Endothelial cell of umbilical vein (primary cell): ENCODE measurements around the gene NUP43.

Source experiments
- EZH2 ChIP-seq: IDR thresholded peaks from 2 replicates; pipeline ENCODE4 v1.6.1; 2012; ENCODE audit warnings: borderline replicate concordance, low read depth, mild to moderate bottlenecking, moderate library complexity, low read length, inconsistent platforms; ENCODE audit not compliant: severe bottlenecking
- GATA2 ChIP-seq: IDR thresholded peaks from 2 replicates; pipeline ENCODE4 v1.7.0; 2011; ENCODE audit warnings: low read depth, mild to moderate bottlenecking, moderate library complexity, mixed read lengths, low read length; ENCODE audit not compliant: insufficient read length, insufficient read depth
- POLR2A ChIP-seq: IDR thresholded peaks from 2 replicates; pipeline ENCODE4 v1.6.1; 2012; ENCODE audit warnings: low read depth, mild to moderate bottlenecking, control low read depth, low read length
- POLR2AphosphoS5 ChIP-seq: IDR thresholded peaks from 2 replicates; pipeline ENCODE4 v1.6.1; 2012; ENCODE audit warnings: low read depth, mild to moderate bottlenecking, control low read depth, low read length, moderate library complexity; ENCODE audit not compliant: insufficient read depth
- TF ChIP-seq, protein P1 (sequence below), 2 donors: IDR thresholded peaks; 1 replicate in 1 of 2; 2 replicates in 1 of 2; pipeline ENCODE4 v1.5.1; 2011; ENCODE audit warnings: low read length in 2 of 2, mild to moderate bottlenecking in 2 of 2, moderate library complexity in 2 of 2, control low read depth in 1 of 2, inconsistent platforms in 1 of 2, low read depth in 1 of 2; ENCODE audit not compliant: insufficient read depth in 1 of 2; ENCODE audit errors: extremely low read depth in 1 of 2
- TF ChIP-seq, protein P2 (sequence below): IDR thresholded peaks from 2 replicates; pipeline ENCODE4 v1.6.1; 2011; ENCODE audit not compliant: insufficient read depth, insufficient read length

DNA sequence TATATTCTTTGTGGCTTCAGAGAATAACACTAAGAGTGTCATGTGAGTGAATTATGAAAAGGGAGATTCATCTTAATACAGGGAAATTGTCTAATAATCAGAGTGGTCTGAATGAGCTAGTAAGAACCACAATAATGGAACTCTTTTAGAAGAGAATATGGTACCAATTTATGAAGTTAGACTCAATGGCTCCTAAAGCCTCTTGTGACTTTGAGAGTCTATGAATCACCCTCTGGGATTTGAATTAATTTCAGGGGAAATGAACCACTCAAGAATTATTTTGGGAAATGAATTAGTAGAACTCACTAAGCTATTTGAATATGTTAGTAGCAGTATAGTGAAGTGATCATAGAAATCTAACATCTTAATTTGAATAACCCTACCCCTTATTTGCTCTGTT lies 17.5 kb upstream of the NUP43 start:
- TF ChIP-seq, protein P1, sequence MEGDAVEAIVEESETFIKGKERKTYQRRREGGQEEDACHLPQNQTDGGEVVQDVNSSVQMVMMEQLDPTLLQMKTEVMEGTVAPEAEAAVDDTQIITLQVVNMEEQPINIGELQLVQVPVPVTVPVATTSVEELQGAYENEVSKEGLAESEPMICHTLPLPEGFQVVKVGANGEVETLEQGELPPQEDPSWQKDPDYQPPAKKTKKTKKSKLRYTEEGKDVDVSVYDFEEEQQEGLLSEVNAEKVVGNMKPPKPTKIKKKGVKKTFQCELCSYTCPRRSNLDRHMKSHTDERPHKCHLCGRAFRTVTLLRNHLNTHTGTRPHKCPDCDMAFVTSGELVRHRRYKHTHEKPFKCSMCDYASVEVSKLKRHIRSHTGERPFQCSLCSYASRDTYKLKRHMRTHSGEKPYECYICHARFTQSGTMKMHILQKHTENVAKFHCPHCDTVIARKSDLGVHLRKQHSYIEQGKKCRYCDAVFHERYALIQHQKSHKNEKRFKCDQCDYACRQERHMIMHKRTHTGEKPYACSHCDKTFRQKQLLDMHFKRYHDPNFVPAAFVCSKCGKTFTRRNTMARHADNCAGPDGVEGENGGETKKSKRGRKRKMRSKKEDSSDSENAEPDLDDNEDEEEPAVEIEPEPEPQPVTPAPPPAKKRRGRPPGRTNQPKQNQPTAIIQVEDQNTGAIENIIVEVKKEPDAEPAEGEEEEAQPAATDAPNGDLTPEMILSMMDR (IDR thresholded peaks at IDR 0.05; ENCODE audit: extremely low read depth in 1 of 2, insufficient read depth in 1 of 2, low read depth in 1 of 2, low read length in 2 of 2) = no peak
- TF ChIP-seq EZH2 (no peak), POLR2A (no peak), POLR2AphosphoS5 (no peak), GATA2 (no peak)
- TF ChIP-seq, protein P2, sequence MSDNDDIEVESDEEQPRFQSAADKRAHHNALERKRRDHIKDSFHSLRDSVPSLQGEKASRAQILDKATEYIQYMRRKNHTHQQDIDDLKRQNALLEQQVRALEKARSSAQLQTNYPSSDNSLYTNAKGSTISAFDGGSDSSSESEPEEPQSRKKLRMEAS = no peak
